Fibroblast of skin of right quadriceps (primary cell): ENCODE data around the gene TCFL5.

Experiments
- DNase-seq: peaks from one replicate; pipeline ENCODE4 v3.0.0-alpha.2; 2013

Gene TCFL5

GRCh38 chr20:62861726-62862336 lies at the start of gene TCFL5:
TCFL5 (minus strand) TSS chr20:62861822; CDS start chr20:62861670, 152 bp downstream.
- peak; percentile 84 for DNase-seq

DNA sequence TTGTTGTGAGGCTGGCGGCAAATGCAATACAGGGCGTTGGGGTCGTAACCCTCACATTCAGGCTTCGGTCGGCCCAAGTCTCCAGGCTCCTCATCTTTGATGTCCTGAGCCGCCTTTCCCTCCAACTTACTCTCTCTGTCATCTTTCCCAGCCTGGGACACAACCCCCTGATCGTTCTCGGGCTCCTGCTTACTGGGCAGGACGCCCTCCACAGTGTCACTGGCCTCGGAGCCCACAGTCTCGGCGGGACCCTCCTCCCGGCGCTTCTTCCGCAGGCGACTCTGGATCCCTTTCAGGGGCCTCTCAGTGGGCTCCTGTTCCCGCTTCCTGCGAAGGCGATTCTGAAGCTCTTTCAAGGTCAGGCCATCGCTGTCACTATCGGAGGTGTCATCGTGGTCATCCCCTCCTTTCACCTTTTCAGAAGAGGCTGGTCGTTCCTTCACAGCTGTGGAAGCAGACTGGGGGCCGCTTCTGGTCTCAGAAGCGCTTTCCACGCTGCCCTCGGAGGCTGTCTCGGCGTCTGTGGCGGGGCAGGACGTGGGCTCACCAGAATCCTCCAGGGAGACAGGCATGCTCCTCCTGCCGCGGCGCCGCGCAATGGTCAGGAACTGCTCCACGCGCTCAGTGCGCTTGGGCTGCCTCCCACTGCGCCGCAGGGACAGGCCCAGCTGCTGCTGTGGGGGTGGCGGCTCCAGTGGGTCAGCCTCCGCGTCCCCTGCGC lies 49.3 kb upstream of the TCFL5 start:
- no peak for DNase-seq

- DNase-seq: no peak
These were observed 48.7 kb upstream of the TCFL5 start for GRCh38 chr20:62910217-62910766.

DNA sequence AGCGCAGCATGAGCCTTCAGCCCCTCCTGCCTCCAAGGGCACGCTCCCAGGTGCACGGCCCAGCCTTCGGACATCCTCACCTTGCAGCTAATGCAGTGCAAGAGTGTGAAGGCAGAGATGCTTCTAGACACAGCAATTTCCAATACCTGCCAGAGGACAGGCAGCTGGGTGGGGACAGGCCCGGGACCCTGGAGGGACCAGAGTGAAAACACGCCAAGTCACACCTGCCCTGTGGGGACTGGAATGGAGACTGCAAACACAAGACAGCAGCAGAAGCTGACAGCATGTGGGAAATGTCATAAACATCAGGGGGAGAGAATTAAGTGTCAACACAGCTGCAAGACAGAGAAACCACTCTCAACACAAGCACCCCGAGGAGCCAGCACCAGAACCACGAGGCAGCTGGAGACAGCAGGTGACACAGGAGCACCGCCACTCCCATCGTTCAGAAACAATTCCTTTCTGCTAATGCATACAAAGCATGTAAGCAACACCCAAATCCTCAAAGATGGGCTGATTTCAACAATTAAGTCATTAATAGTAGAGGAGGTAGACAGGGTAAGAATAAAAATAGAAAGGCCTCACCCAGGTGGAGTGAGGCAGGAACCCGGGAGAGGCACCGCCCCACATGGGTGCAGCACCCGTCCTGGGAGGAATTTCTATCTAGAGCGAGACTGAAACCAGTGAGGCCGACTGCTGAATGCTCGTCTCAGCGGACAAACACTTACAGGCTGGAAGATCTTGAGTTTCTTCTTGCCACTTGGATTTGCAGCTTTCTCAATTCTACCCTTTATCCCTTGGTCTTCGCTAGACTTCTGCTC lies 47.6 kb upstream of the TCFL5 start:
- DNase-seq: no peak

DNA sequence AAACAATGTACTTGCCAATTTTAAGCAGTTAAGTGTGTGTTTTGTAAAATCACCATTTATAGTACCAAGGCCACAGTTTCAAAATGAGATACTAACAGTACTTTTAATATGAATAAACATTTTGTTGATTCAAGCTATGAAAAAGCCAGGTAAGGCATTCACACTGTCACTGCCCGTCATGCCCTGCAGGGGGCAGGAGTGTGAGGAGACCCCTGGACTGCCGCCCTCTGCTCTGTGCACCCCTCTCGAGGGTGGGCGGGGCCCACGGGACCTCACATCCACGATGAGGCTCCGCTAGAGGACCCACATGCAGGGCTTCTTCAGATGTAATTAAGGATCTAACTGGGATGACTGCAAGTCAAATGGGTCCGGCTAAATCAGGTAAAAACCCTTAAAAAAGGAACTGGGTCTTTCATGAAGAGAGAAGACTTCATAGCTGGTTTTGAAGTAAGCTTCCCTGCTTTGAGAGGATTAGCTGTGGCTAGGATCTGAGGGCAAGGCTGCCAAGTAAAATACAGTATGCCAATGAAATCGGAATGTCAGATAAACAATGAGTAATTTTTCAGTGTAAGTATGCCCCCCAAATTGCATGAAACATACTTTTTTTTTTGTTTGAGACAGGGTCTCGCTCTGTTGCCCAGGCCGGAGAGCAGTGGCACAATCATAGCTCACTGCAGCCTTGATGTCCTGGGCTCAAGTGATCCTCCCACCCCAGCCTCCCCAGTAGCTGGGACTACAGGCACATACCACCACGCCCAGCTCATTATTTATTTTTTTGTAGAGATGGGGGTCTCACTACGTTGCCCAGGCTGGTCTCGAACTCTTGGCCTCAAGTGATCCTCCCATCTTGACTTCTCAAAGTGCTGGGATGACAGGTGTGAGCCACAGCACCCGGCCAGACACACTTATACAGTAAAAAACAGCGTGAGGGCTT lies 46.0 kb upstream of the TCFL5 start:
- DNase-seq: no peak

- DNase-seq: no peak
These were observed 45.2 kb upstream of the TCFL5 start for GRCh38 chr20:62906647-62907375.

- no peak for DNase-seq
These were observed 44.6 kb upstream of the TCFL5 start for GRCh38 chr20:62906209-62906608.

- no peak for DNase-seq
These were observed 44.0 kb upstream of the TCFL5 start for GRCh38 chr20:62905536-62906117.

- DNase-seq: peak; percentile 20
These were observed 41.4 kb upstream of the TCFL5 start for GRCh38 chr20:62902926-62903615.

GRCh38 chr20:62901891-62902290 lies 40.3 kb upstream of the TCFL5 start:
- no peak for DNase-seq

DNA sequence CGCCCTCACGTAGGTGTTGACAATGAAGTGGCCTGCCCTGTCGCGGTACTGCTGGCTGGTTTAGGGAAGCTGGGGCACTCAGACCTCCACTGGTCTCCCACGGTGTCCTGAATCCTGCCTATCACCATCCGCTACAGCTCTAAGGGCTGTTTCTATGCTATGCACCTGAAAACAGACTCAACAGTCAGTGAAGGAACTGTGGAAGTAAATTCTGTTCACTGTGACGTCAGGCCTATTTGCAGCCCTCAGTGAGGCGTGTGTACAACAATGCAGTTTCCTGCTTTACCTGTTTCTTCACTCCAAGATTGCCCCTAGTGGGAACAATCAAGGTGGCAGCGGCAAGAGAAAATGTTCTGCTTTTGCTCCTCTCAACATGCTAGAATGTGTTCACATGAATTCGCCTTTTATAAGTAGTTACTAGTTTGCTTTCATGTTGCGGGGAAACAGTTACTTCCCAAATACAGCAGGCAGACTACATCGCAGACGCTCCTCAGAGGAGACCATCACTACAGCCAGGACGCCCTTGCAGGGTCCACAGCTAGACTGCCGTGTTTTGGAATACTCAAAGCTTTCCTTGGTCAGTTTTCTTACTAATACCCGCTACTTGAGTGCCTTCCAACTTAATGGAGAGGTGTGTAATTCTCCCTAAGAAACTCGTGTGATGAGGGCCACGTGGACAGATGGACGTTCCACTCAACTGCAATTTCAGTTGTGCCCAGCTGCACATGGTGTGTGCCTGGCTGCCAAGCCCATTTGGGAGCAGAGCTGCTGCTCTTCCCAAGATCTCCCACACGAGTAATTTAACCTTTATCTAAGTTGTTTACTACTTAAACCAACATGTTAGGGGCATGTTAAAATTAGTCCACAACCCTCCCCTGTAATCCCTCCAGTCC lies 39.3 kb upstream of the TCFL5 start:
- DNase-seq: no peak

- DNase-seq: peak; percentile 59
These were observed 38.5 kb upstream of the TCFL5 start for GRCh38 chr20:62900052-62900691.

DNA sequence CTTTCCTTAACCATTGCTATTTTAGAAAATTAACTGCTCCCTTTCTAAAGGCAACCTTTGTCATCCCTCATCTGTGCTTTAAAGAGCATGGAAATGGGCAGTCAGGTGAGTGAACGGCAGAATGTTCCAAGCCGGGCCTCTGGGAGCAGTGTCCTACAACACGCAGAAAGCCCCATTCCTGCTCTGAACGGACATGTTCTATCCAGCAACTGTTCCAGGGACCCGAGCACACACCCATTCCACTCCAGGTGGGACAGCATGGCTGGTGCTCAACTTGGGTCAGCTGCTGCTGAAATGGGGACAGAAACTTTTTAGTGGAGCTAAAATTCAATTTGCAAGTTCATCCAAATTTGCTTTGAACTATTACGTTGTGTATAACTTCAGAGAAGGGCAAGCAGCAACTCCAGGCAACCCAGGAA lies 38.0 kb upstream of the TCFL5 start:
- no peak for DNase-seq

GRCh38 chr20:62898970-62899632 lies 37.5 kb upstream of the TCFL5 start:
- no peak for DNase-seq

- DNase-seq: no peak
These were observed 36.7 kb upstream of the TCFL5 start for GRCh38 chr20:62898093-62898964.

GRCh38 chr20:62897666-62898065 lies 36.0 kb upstream of the TCFL5 start:
- DNase-seq: no peak

DNA sequence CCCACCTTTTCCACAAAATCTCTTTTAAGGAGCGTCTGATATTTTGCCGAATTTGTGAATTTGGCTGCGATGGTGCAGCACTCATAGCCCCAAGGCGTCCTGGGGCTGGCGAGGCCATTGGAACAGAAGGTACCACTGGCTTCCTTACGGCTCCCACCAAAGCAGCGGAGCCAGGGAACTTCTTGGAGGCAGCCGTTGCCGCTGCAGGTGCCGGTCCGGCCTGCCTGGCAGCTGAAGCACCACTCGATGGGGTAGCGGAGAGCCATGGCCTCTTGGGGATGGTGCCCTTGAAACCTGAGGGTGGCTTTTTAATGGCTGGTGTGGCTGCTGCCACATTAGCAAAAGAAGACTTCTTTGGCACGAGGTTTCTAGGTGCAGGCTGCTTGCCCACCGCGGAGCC lies 34.9 kb upstream of the TCFL5 start:
- DNase-seq: no peak
